Vagina (tissue), 2 donors: ENCODE data around the gene RAP1A.

ENCODE experiments used
- POLR2A ChIP-seq, 2 donors: fragments of 450-650 bp; IDR thresholded peaks; one replicate each; pipeline ENCODE4 v1.6.1; 2017; ENCODE audit warnings: antibody characterized with exemption in 2 of 2, mild to moderate bottlenecking in 2 of 2, moderate library complexity in 2 of 2
- POLR2AphosphoS5 ChIP-seq, 2 donors: sonication (generic); formaldehyde crosslinking; IDR thresholded peaks; one replicate each; pipeline ENCODE4 v1.9.0; 2017; ENCODE audit warnings: antibody characterized with exemption in 2 of 2, mild to moderate bottlenecking in 2 of 2, low read depth in 1 of 2; ENCODE audit not compliant: insufficient read depth in 1 of 2
- TF ChIP-seq, protein P1 (sequence below), 3 experiments: fragments of 450-650 bp in 2 of 3; fragments of 200-600 bp in 1 of 3; sonication (generic) in 1 of 3; IDR thresholded peaks; one replicate each; pipeline ENCODE4 v1.5.1; 2017 to 2019; ENCODE audit warnings: antibody characterized with exemption in 3 of 3, mild to moderate bottlenecking in 2 of 3, moderate library complexity in 2 of 3

DNA sequence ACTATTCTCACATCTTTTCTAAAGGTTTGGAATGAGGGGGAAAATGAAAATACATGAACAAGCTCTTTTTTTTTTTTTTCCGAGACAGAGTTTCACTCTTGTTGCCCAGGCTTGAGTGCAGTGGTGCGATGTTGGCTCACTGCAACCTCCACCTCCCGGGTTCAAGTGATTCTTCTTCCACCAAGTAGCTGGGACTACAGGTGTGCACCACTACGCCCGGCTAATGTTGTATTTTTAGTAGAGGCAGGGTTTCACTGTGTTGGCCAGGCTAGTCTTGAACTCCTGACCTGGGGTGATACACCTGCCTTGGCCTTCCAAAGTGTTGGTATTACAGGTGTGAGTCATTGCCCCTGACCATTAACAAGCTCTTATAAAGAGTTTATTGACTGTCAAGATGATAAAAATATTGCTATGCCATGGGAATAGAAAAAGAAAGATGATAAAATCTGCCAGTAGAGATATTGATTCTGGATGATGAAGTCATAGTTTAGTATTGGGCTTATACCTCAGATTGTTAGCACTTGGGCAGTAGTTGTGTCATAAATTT lies 83.0 kb downstream of the RAP1A start:
- TF ChIP-seq POLR2A (IDR thresholded peaks at IDR 0.05) (no peak), POLR2AphosphoS5 (IDR thresholded peaks at IDR 0.05; ENCODE audit: insufficient read depth in 1 of 2, low read depth in 1 of 2) (no peak)
- TF ChIP-seq, protein P1, sequence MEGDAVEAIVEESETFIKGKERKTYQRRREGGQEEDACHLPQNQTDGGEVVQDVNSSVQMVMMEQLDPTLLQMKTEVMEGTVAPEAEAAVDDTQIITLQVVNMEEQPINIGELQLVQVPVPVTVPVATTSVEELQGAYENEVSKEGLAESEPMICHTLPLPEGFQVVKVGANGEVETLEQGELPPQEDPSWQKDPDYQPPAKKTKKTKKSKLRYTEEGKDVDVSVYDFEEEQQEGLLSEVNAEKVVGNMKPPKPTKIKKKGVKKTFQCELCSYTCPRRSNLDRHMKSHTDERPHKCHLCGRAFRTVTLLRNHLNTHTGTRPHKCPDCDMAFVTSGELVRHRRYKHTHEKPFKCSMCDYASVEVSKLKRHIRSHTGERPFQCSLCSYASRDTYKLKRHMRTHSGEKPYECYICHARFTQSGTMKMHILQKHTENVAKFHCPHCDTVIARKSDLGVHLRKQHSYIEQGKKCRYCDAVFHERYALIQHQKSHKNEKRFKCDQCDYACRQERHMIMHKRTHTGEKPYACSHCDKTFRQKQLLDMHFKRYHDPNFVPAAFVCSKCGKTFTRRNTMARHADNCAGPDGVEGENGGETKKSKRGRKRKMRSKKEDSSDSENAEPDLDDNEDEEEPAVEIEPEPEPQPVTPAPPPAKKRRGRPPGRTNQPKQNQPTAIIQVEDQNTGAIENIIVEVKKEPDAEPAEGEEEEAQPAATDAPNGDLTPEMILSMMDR (IDR thresholded peaks at IDR 0.05) = no peak
